Testis (tissue), 3 donors: ENCODE measurements around the gene SDK2. TPM values are rescaled to one million over a fixed set of nuclear protein-coding genes. Genes with fewer than 3 reads are reported as not detected.

Source experiments
- DNase-seq: peaks from one replicate; pipeline ENCODE4 v3.0.0-alpha.2; 2019
- H3K27ac ChIP-seq, 2 donors: fragments of 200-600 bp; sonication (generic); one replicate each; pipeline ENCODE4 v1.5.1; 2019
- H3K27me3 ChIP-seq: fragments of 200-600 bp; sonication (generic); one replicate; pipeline ENCODE4 v1.5.1; 2019
- H3K36me3 ChIP-seq: fragments of 200-600 bp; sonication (generic); one replicate; pipeline ENCODE4 v1.5.1; 2017; ENCODE audit warnings: low read depth; ENCODE audit errors: missing control alignments
- H3K4me1 ChIP-seq: fragments of 200-600 bp; sonication (generic); one replicate; pipeline ENCODE4 v1.5.1; 2019
- H3K4me3 ChIP-seq, 2 donors: fragments of 200-600 bp; sonication (generic); one replicate each; pipeline ENCODE4 v1.5.1; 2017 to 2019
- H3K9me3 ChIP-seq: fragments of 200-600 bp; sonication (generic); one replicate; pipeline ENCODE4 v1.5.1; 2017
- POLR2A ChIP-seq: fragments of 450-650 bp; IDR thresholded peaks from one replicate; pipeline ENCODE4 v1.6.1; 2017; ENCODE audit warnings: antibody characterized with exemption, mild to moderate bottlenecking, moderate library complexity
- WGBS, 2 donors: methylation state at CpG; one replicate each; pipeline ENCODE4 v1.1.5; 2018; 5-methylcytosine and 5-hydroxymethylcytosine counted together
- intact Hi-C: fragments of 100-400 bp; cut with DNase I; formaldehyde crosslinking; loops from one replicate; pipeline ENCODE4 v1.15.1; 2023; ENCODE audit warnings: low total_unique reads
- polyA plus RNA-seq: library from polyadenylated mRNA; stranded (reverse); fragments of 350-450 nt; fragmentation: Illumina TruSeq; extraction: RNeasy Lipid Tissue Mini Kit (QIAGEN cat#74804); gene quantifications from one replicate; pipeline ENCODE4 v1.2.3, GENCODE V29; 2014; ENCODE audit warnings: low read depth, low replicate concordance; ENCODE audit not compliant: insufficient read depth
- total RNA-seq, 2 donors: library from RNA; depleted of rRNA; stranded (reverse); fragments of >200 nt; gene quantifications; one replicate each; pipeline ENCODE4 v1.2.3, GENCODE V29; 2016
- TF ChIP-seq, protein P1 (sequence below), 3 experiments: fragments of 450-650 bp in 2 of 3; fragments of 200-600 bp in 1 of 3; sonication (generic) in 1 of 3; IDR thresholded peaks; one replicate each; pipeline ENCODE4 v1.5.1; 2016 to 2019; ENCODE audit warnings: antibody characterized with exemption in 3 of 3, mild to moderate bottlenecking in 2 of 3, moderate library complexity in 1 of 3

The SDK2 gene
- total and polyA plus RNA-seq, 3 donors from 2014 or later: 36.9 to 63.4 (median 55.4) TPM

GRCh38 chr17:73539166-73539565 is 105.1 kb downstream of the SDK2 start:
- 49 to 65% methylated on average over 9 of the region's 9 CpGs for WGBS, 2 donors
- Histone ChIP-seq H3K27ac (no peak overlapping the region), H3K4me1 (no peaks in the 10 kb centered on the region), H3K9me3 (no peaks in the 10 kb centered on the region), H3K4me3 (no peak overlapping the region), H3K27me3 (no peaks in the 10 kb centered on the region), H3K36me3 (no peaks in the 10 kb centered on the region)
- intact Hi-C loops: no loop called here
- TF ChIP-seq, protein P1, sequence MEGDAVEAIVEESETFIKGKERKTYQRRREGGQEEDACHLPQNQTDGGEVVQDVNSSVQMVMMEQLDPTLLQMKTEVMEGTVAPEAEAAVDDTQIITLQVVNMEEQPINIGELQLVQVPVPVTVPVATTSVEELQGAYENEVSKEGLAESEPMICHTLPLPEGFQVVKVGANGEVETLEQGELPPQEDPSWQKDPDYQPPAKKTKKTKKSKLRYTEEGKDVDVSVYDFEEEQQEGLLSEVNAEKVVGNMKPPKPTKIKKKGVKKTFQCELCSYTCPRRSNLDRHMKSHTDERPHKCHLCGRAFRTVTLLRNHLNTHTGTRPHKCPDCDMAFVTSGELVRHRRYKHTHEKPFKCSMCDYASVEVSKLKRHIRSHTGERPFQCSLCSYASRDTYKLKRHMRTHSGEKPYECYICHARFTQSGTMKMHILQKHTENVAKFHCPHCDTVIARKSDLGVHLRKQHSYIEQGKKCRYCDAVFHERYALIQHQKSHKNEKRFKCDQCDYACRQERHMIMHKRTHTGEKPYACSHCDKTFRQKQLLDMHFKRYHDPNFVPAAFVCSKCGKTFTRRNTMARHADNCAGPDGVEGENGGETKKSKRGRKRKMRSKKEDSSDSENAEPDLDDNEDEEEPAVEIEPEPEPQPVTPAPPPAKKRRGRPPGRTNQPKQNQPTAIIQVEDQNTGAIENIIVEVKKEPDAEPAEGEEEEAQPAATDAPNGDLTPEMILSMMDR (IDR thresholded peaks at IDR 0.05): no peak
- no peak for TF ChIP-seq POLR2A
- no peak for DNase-seq

- TF ChIP-seq, protein P1 (IDR thresholded peaks at IDR 0.05): no peak
- no peak for TF ChIP-seq POLR2A
- H3K36me3 ChIP-seq: no peaks in the 10 kb centered on the region
- H3K27ac ChIP-seq: no peak overlapping the region
- H3K9me3 ChIP-seq: no peaks in the 10 kb centered on the region
- WGBS, 2 donors: 93 to 94% methylated on average over 7 of the region's 7 CpGs
- no peaks in the 10 kb centered on the region for H3K4me1 ChIP-seq
- H3K27me3 ChIP-seq: no peaks in the 10 kb centered on the region
- no peak for DNase-seq
- intact Hi-C loops: no loop called here
- H3K4me3 ChIP-seq: no peak overlapping the region
These were observed 105.8 kb downstream of the SDK2 start for GRCh38 chr17:73538445-73538844.

DNA sequence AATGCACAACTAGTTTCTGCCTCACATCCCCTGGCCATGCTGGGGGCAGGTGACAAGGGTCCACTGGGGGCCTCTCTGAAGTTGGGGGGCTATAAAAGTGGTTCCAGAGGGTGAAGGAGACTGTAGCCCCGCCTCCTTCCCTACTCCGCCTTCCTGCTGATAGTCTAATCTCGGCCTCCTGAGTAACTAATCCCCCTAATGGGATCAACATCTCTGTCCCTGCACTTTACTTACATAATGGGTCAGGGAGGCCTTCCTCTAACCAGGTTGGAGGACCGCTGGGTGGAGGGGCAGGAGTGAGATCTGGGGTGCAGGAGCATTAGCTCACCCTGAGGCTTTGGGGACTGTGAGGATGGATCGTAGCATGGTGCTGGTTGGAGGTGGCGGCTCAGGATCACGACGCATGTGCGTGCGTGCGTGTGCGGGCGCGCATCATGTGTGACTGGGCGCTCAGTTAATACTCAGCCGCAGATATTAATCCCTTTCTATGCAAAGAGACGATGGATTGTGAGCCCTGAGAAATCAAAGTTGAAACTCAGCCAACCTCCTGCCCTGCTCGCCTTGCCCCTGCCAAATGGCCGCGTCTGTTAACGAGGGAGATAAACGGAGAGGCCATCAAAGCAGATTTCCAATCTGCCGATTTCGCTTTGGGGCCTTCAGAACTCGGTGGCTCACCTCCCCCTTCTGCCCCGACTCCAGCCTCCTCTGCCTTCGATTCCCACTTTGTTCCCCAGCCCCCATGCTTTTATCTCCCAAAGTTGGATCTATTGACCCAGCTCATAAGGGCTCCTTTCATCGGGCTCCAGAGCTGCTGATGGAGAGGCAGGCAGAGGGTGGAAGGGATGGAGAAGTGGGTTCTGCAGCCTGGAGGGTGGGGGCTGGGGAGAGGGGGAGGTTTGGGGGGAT is 107.3 kb downstream of the SDK2 start:
- TF ChIP-seq, protein P1 (IDR thresholded peaks at IDR 0.05): no peak
- no peak for TF ChIP-seq POLR2A
- Histone ChIP-seq H3K4me3 (no peak overlapping the region), H3K27me3 (no peaks in the 10 kb centered on the region), H3K4me1 (no peaks in the 10 kb centered on the region), H3K9me3 (no peaks in the 10 kb centered on the region), H3K27ac (no peak overlapping the region), H3K36me3 (no peaks in the 10 kb centered on the region)
- intact Hi-C loops: no loop called here
- DNase-seq: peak; percentile 61
- WGBS, 2 donors: 29 to 49% methylated on average over 24 to 28 of the region's 28 CpGs

GRCh38 chr17:73535746-73536145 is 108.5 kb downstream of the SDK2 start:
- Histone ChIP-seq H3K9me3 (no peaks in the 10 kb centered on the region), H3K27ac (no peak overlapping the region), H3K27me3 (no peaks in the 10 kb centered on the region), H3K36me3 (no peaks in the 10 kb centered on the region), H3K4me1 (no peaks in the 10 kb centered on the region), H3K4me3 (no peak overlapping the region)
- intact Hi-C loops: no loop called here
- TF ChIP-seq, protein P1 (IDR thresholded peaks at IDR 0.05): no peak
- TF ChIP-seq POLR2A: no peak
- DNase-seq: no peak
- 93 to 94% methylated on average over 6 of the region's 6 CpGs for WGBS, 2 donors
